Activated CD8-positive, alpha-beta memory T cell treated with anti-CD3 and anti-CD28 coated beads, Interleukin-2, amount 50 U/mL, for 24 hours (primary cell): Measurements from ENCODE around the gene TUBD1.

Source experiments
- DNase-seq: peaks from one replicate; pipeline ENCODE4 v3.0.0-alpha.2; 2020; ENCODE audit errors: extremely low read depth

Gene TUBD1

GRCh38 chr17:59825533-59826322, 67.0 kb downstream of the TUBD1 start:
- DNase-seq: no peak

GRCh38 chr17:59815965-59816364, 76.8 kb downstream of the TUBD1 start:
- no peak for DNase-seq

GRCh38 chr17:59814685-59815084, 78.1 kb downstream of the TUBD1 start:
- DNase-seq: no peak

- no peak for DNase-seq
Measured at GRCh38 chr17:59814276-59814675, 78.5 kb downstream of the TUBD1 start.

GRCh38 chr17:59812139-59812538, 80.6 kb downstream of the TUBD1 start:
- DNase-seq: no peak

GRCh38 chr17:59811209-59811608, 81.5 kb downstream of the TUBD1 start:
- DNase-seq: no peak

GRCh38 chr17:59810894-59811153, 81.9 kb downstream of the TUBD1 start:
- DNase-seq: no peak
